ENCODE measurements around the gene DOCK1.

GRCh38 chr10:127092916-127093315, 187.7 kb downstream of the DOCK1 start:
- TF ChIP-seq EZH2 (IDR thresholded peaks at IDR 0.05; ENCODE audit: borderline replicate concordance, low read depth, low read length, severe bottlenecking) (no peak), CTCF (IDR thresholded peaks at IDR 0.05; ENCODE audit: borderline replicate concordance, extremely low read depth, low read length, poor library complexity, severe bottlenecking) (no peak)

All from DND-41 (cell line).